Neural cell (in vitro differentiated cells): Measurements from ENCODE around the gene SLC9A3. TPM values are rescaled to one million over a fixed set of nuclear protein-coding genes. Genes with fewer than 3 reads are reported as not detected.

Experiments used
- H2AFZ ChIP-seq: fragments of 200-600, 300-800 bp; sonication (generic), shearing (Covaris generic); 2 replicates; pipeline ENCODE4 v1.6.0; 2014; ENCODE audit warnings: low read depth, mild to moderate bottlenecking, antibody characterized with exemption, low read length, moderate library complexity
- H3F3A ChIP-seq: fragments of 200-600 bp; shearing (Covaris generic); 2 replicates; pipeline ENCODE4 v1.6.1; 2016; ENCODE audit warnings: mild to moderate bottlenecking, moderate library complexity, mixed read lengths, antibody characterized with exemption, low read length; ENCODE audit not compliant: insufficient read depth, poor library complexity, severe bottlenecking
- H3K27ac ChIP-seq: fragments of 200-600, 300-800 bp; sonication (generic), shearing (Covaris generic); 2 replicates; pipeline ENCODE4 v1.5.1; 2014; ENCODE audit warnings: mild to moderate bottlenecking, low read length, moderate library complexity
- H3K27me3 ChIP-seq: fragments of 300-800, 200-600 bp; sonication (generic), shearing (Covaris generic); 2 replicates; pipeline ENCODE4 v1.6.0; 2014; ENCODE audit warnings: mild to moderate bottlenecking, low read depth, low read length, moderate library complexity; ENCODE audit not compliant: insufficient read depth
- H3K36me3 ChIP-seq: fragments of 300-800, 200-600 bp; sonication (generic), shearing (Covaris generic); 2 replicates; pipeline ENCODE4 v1.5.1; 2014; ENCODE audit warnings: mild to moderate bottlenecking, antibody characterized with exemption, low read length, moderate library complexity; ENCODE audit not compliant: insufficient read depth
- H3K4me2 ChIP-seq: fragments of 300-800, 200-600 bp; sonication (generic), shearing (Covaris generic); 2 replicates; pipeline ENCODE4 v1.6.0; 2014; ENCODE audit warnings: mild to moderate bottlenecking, low read length
- H3K4me3 ChIP-seq: fragments of 300-800, 200-600 bp; sonication (generic), shearing (Covaris generic); 2 replicates; pipeline ENCODE4 v1.5.1; 2014; ENCODE audit warnings: mild to moderate bottlenecking, low read length, moderate library complexity
- H3K79me2 ChIP-seq: fragments of 200-600 bp; shearing (Covaris generic); replicated peaks from 2 replicates; pipeline ENCODE4 v1.6.0; 2014; ENCODE audit warnings: mild to moderate bottlenecking, low read length, moderate library complexity; ENCODE audit not compliant: insufficient read depth
- H3K9ac ChIP-seq: fragments of 300-800, 200-600 bp; sonication (generic), shearing (Covaris generic); 2 replicates; pipeline ENCODE4 v1.6.1; 2016; ENCODE audit warnings: mild to moderate bottlenecking, low read length, mixed read lengths
- H3K9me2 ChIP-seq: fragments of 200-600 bp; shearing (Covaris generic); 2 replicates; pipeline ENCODE4 v1.6.1; 2016; ENCODE audit warnings: mild to moderate bottlenecking, low read length, mixed read lengths; ENCODE audit not compliant: insufficient read depth
- H3K9me3 ChIP-seq: fragments of 200-600, 300-800 bp; sonication (generic), shearing (Covaris generic); 2 replicates; pipeline ENCODE4 v1.6.1; 2016; ENCODE audit warnings: mild to moderate bottlenecking, mixed run types, low read length, moderate library complexity, mixed read lengths
- H4K20me1 ChIP-seq: fragments of 200-600 bp; shearing (Covaris generic); 2 replicates; pipeline ENCODE4 v1.6.1; 2016; ENCODE audit warnings: mild to moderate bottlenecking, mixed run types; ENCODE audit not compliant: insufficient read depth
- EP300 ChIP-seq: fragments of 450-650 bp; conservative IDR thresholded peaks from 2 replicates; pipeline ENCODE4 v1.6.1; 2014; ENCODE audit warnings: antibody characterized with exemption, mild to moderate bottlenecking, moderate library complexity; ENCODE audit not compliant: poor library complexity, severe bottlenecking
- EZH2 ChIP-seq: fragments of 200-600, 300-800 bp; shearing (Covaris generic), sonication (generic); IDR thresholded peaks from 2 replicates; pipeline ENCODE4 v1.6.1; 2014; ENCODE audit warnings: antibody characterized with exemption, low read length, borderline replicate concordance, mild to moderate bottlenecking; ENCODE audit not compliant: insufficient read depth, poor library complexity, severe bottlenecking
- MXI1 ChIP-seq: fragments of 450-650 bp; conservative IDR thresholded peaks from 2 replicates; pipeline ENCODE4 v1.6.1; 2014; ENCODE audit warnings: antibody characterized with exemption, mild to moderate bottlenecking; ENCODE audit not compliant: poor library complexity, severe bottlenecking
- POLR2AphosphoS5 ChIP-seq: IDR thresholded peaks from 2 replicates; pipeline ENCODE4 v1.6.1; 2012
- RAD21 ChIP-seq: fragments of 450-650 bp; conservative IDR thresholded peaks from 2 replicates; pipeline ENCODE4 v1.6.1; 2014; ENCODE audit warnings: antibody characterized with exemption, mild to moderate bottlenecking, moderate library complexity
- SMC3 ChIP-seq: fragments of 450-650 bp; conservative IDR thresholded peaks from 2 replicates; pipeline ENCODE4 v1.6.1; 2014; ENCODE audit warnings: antibody characterized with exemption, mild to moderate bottlenecking, moderate library complexity; ENCODE audit not compliant: poor library complexity
- TAF1 ChIP-seq: IDR thresholded peaks from 2 replicates; pipeline ENCODE4 v1.6.1; 2012; ENCODE audit warnings: low read depth
- polyA plus RNA-seq: library from polyadenylated mRNA; depleted of rRNA; stranded (reverse); fragments of >200 nt; gene quantifications from 2 replicates; pipeline ENCODE4 v1.2.3, GENCODE V29; 2014
- TF ChIP-seq, protein P1 (sequence below): IDR thresholded peaks from 2 replicates; pipeline ENCODE4 v1.6.1; 2012; ENCODE audit warnings: borderline replicate concordance
- TF ChIP-seq, protein P2 (sequence below): fragments of 450-650 bp; IDR thresholded peaks from 2 replicates; pipeline ENCODE4 v1.5.1; 2014; ENCODE audit warnings: antibody characterized with exemption, mild to moderate bottlenecking, moderate library complexity; ENCODE audit not compliant: poor library complexity, severe bottlenecking

SLC9A3 gene
- polyA plus RNA-seq, 1 donor from 2014 or later: 4.0 TPM

DNA sequence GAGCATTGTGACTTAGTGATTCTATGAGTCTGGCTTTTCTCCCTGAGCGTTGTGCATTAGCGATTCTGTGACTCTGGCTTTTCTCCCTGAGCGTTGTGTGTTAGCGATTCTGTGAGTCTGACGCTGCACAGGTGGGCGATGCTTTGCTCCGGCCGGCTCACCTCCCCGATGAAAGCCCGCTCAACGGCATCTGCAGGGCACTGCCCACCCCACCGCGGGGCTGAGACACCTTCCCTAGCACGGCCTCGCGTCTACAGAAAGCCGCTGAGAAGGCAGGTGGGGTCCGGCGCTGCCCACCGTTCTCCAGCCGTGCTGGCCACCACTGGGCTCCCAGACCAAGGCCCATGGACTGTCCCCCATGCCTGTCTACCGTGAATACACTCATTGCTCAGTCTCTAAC, 12.8 kb upstream of the SLC9A3 start:
- no peaks in the 10 kb centered on the region for H4K20me1 ChIP-seq
- no peaks in the 10 kb centered on the region for H3K27me3 ChIP-seq
- H3K27ac ChIP-seq: no peak overlapping the region
- no peak overlapping the region for H2AFZ ChIP-seq
- H3K79me2 ChIP-seq: no peaks in the 10 kb centered on the region
- H3K36me3 ChIP-seq: no peaks in the 10 kb centered on the region
- TF ChIP-seq RAD21 (no peak), POLR2AphosphoS5 (no peak), TAF1 (no peak), EZH2 (no peak), EP300 (no peak), SMC3 (no peak), MXI1 (no peak)
- TF ChIP-seq, protein P1, sequence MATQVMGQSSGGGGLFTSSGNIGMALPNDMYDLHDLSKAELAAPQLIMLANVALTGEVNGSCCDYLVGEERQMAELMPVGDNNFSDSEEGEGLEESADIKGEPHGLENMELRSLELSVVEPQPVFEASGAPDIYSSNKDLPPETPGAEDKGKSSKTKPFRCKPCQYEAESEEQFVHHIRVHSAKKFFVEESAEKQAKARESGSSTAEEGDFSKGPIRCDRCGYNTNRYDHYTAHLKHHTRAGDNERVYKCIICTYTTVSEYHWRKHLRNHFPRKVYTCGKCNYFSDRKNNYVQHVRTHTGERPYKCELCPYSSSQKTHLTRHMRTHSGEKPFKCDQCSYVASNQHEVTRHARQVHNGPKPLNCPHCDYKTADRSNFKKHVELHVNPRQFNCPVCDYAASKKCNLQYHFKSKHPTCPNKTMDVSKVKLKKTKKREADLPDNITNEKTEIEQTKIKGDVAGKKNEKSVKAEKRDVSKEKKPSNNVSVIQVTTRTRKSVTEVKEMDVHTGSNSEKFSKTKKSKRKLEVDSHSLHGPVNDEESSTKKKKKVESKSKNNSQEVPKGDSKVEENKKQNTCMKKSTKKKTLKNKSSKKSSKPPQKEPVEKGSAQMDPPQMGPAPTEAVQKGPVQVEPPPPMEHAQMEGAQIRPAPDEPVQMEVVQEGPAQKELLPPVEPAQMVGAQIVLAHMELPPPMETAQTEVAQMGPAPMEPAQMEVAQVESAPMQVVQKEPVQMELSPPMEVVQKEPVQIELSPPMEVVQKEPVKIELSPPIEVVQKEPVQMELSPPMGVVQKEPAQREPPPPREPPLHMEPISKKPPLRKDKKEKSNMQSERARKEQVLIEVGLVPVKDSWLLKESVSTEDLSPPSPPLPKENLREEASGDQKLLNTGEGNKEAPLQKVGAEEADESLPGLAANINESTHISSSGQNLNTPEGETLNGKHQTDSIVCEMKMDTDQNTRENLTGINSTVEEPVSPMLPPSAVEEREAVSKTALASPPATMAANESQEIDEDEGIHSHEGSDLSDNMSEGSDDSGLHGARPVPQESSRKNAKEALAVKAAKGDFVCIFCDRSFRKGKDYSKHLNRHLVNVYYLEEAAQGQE: no peak
- TF ChIP-seq, protein P2, sequence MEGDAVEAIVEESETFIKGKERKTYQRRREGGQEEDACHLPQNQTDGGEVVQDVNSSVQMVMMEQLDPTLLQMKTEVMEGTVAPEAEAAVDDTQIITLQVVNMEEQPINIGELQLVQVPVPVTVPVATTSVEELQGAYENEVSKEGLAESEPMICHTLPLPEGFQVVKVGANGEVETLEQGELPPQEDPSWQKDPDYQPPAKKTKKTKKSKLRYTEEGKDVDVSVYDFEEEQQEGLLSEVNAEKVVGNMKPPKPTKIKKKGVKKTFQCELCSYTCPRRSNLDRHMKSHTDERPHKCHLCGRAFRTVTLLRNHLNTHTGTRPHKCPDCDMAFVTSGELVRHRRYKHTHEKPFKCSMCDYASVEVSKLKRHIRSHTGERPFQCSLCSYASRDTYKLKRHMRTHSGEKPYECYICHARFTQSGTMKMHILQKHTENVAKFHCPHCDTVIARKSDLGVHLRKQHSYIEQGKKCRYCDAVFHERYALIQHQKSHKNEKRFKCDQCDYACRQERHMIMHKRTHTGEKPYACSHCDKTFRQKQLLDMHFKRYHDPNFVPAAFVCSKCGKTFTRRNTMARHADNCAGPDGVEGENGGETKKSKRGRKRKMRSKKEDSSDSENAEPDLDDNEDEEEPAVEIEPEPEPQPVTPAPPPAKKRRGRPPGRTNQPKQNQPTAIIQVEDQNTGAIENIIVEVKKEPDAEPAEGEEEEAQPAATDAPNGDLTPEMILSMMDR: no peak
- no peak overlapping the region for H3K4me2 ChIP-seq
- H3K4me3 ChIP-seq: no peak overlapping the region
- no peak overlapping the region for H3K9ac ChIP-seq
- no peaks in the 10 kb centered on the region for H3K9me2 ChIP-seq
- no peaks in the 10 kb centered on the region for H3F3A ChIP-seq
- H3K9me3 ChIP-seq: no peaks in the 10 kb centered on the region

DNA sequence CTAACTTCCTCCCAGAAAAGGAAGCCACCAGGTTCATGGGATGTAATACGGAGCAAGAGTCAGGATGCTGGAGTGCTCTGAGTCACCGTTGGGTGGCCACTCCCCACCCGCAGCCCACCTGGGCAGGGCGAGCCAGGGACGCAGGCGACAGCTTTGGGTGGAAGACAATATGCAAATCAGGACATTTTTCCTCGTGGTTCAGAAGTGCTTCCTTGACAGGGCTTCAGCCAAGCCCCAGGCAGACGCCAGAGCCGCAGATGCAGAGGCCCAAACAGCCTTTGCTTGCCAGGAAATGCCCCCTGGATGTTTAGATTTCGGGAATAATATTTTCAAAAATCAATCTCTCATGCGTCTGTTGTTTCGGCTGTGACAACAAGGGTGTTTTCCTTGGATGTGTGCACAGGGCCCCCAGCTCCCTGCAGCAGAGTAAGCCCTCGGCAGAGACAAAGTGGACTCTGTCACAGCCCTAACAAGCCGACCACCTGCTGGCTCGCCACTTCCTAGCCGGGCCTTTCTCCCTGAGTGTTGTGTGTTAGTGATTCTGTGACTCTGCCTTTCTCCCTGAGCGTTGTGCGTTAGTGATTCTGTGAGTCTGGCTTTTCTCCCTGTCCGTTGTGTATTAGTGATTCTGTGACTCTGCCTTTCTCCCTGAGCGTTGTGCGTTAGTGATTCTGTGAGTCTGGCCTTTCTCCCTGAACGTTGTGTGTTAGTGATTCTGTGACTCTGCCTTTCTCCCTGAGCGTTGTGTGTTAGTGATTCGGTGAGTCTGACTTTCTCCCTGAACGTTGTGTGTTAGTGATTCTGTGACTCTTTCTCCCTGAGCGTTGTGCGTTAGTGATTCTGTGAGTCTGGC, 11.8 kb upstream of the SLC9A3 start:
- H3K27me3 ChIP-seq: peaks cover 3% of the 10 kb centered on the region
- H3K79me2 ChIP-seq: no peaks in the 10 kb centered on the region
- H3K9me3 ChIP-seq: no peaks in the 10 kb centered on the region
- no peak for TF ChIP-seq RAD21
- no peak for TF ChIP-seq EP300
- TF ChIP-seq SMC3: no peak
- TF ChIP-seq TAF1: no peak
- TF ChIP-seq EZH2: no peak
- no peak for TF ChIP-seq MXI1
- TF ChIP-seq, protein P2: no peak
- no peak for TF ChIP-seq POLR2AphosphoS5
- TF ChIP-seq, protein P1: no peak
- H3K27ac ChIP-seq: no peak overlapping the region
- no peak overlapping the region for H3K9ac ChIP-seq
- no peak overlapping the region for H2AFZ ChIP-seq
- no peaks in the 10 kb centered on the region for H3K36me3 ChIP-seq
- no peaks in the 10 kb centered on the region for H4K20me1 ChIP-seq
- no peaks in the 10 kb centered on the region for H3F3A ChIP-seq
- H3K4me2 ChIP-seq: no peak overlapping the region
- H3K9me2 ChIP-seq: no peaks in the 10 kb centered on the region
- no peak overlapping the region for H3K4me3 ChIP-seq
